Measurements from ENCODE around the gene RHOH.

Gene RHOH

GRCh38 chr4:40201898-40202297 lies 5.1 kb downstream of the RHOH start:
- ChIA-PET POLR2A (interaction anchor here (0.7 kb wide), 1 partner anchor 191 kb away, joined by 5 read pairs; no protein-coding TSS in a partner anchor), CTCF (no interaction called here)
- Histone ChIP-seq H3K9me3 (ENCODE audit: control insufficient read depth, insufficient read depth, low read depth, low read length) (no peaks in the 10 kb centered on the region), H3K4me1 (ENCODE audit: control insufficient read depth, insufficient read depth, low read length) (no peaks in the 10 kb centered on the region), H3K36me3 (ENCODE audit: control insufficient read depth in 2 of 2, insufficient read depth in 1 of 2, low read length in 2 of 2) (no peaks in the 10 kb centered on the region), H3K4me3 (ENCODE audit: low read depth, low read length) (no peak overlapping the region), H3K27ac (ENCODE audit: extremely low read depth, low read depth, low read length) (no peak overlapping the region)
- TF ChIP-seq ZNF837 (tag by site-specific recombination; IDR thresholded peaks at IDR 0.05) (no peak), ZNF302 (tag by site-specific recombination; IDR thresholded peaks at IDR 0.05; ENCODE audit: low read depth) (no peak), ZNF521 (tag by site-specific recombination; IDR thresholded peaks at IDR 0.05) (no peak), ZNF626 (tag by site-specific recombination; IDR thresholded peaks at IDR 0.05) (no peak), ZNF777 (tag by site-specific recombination; IDR thresholded peaks at IDR 0.05; ENCODE audit: borderline replicate concordance) (no peak), ZNF571 (tag by site-specific recombination; IDR thresholded peaks at IDR 0.05) (no peak), PRDM6 (tag by site-specific recombination; IDR thresholded peaks at IDR 0.05) (no peak), PBX3 (CRISPR knock-in tag; IDR thresholded peaks at IDR 0.05) (no peak), AEBP2 (tag by site-specific recombination; IDR thresholded peaks at IDR 0.05; ENCODE audit: borderline replicate concordance) (no peak), ZNF639 (tag by site-specific recombination; IDR thresholded peaks at IDR 0.05) (no peak), ZSCAN30 (tag by site-specific recombination; IDR thresholded peaks at IDR 0.05) (no peak), GLIS2 (tag by site-specific recombination; IDR thresholded peaks at IDR 0.05) (no peak), ZNF692 (tag by site-specific recombination; IDR thresholded peaks at IDR 0.05) (no peak), KLF10 (tag by site-specific recombination; IDR thresholded peaks at IDR 0.05) (no peak), FEZF1 (tag by site-specific recombination; IDR thresholded peaks at IDR 0.05) (no peak), OSR2 (tag by site-specific recombination; IDR thresholded peaks at IDR 0.05) (no peak), TRIM28 (IDR thresholded peaks at IDR 0.05; ENCODE audit: borderline replicate concordance, low read length) (no peak), ZBTB21 (tag by site-specific recombination; IDR thresholded peaks at IDR 0.05) (no peak)

GRCh38 chr4:40202474-40202873 lies 5.6 kb downstream of the RHOH start:
- no peak overlapping the region for H3K27ac ChIP-seq (ENCODE audit: extremely low read depth, low read depth, low read length)
- H3K4me1 ChIP-seq (ENCODE audit: control insufficient read depth, insufficient read depth, low read length) = no peaks in the 10 kb centered on the region
- POLR2A ChIA-PET = interaction anchor here (0.7 kb wide), 1 partner anchor 191 kb away, joined by 5 read pairs; no protein-coding TSS in a partner anchor
- no peaks in the 10 kb centered on the region for H3K36me3 ChIP-seq (ENCODE audit: control insufficient read depth in 2 of 2, insufficient read depth in 1 of 2, low read length in 2 of 2)
- no peaks in the 10 kb centered on the region for H3K9me3 ChIP-seq (ENCODE audit: control insufficient read depth, insufficient read depth, low read depth, low read length)
- CTCF ChIA-PET = interaction anchor here (0.6 kb wide), 1 partner anchor 123 kb away, joined by 3 read pairs; no protein-coding TSS in a partner anchor
- no peak for TF ChIP-seq ZNF639 (tag by site-specific recombination; IDR thresholded peaks at IDR 0.05)
- no peak for TF ChIP-seq ZBTB26 (tag by site-specific recombination; optimal IDR thresholded peaks at IDR 0.05)
- TF ChIP-seq ZNF658 (tag by site-specific recombination; IDR thresholded peaks at IDR 0.05) = no peak
- no peak for TF ChIP-seq ZNF138 (tag by site-specific recombination; IDR thresholded peaks at IDR 0.05; ENCODE audit: borderline replicate concordance)
- no peak for TF ChIP-seq ZNF157 (tag by site-specific recombination; IDR thresholded peaks at IDR 0.05)
- no peak for TF ChIP-seq ZNF585B (tag by site-specific recombination; IDR thresholded peaks at IDR 0.05)
- H3K4me3 ChIP-seq (ENCODE audit: low read depth, low read length) = no peak overlapping the region
